ENCODE data around the gene COG3. TPM values are rescaled to one million over a fixed set of nuclear protein-coding genes. Genes with fewer than 3 reads are reported as not detected.

The COG3 gene
- total RNA-seq, 1 donor from 2014 or later = 19.1 TPM

- Mint-ChIP-seq H3K4me3 (no peak overlapping the region), H3K9me3 (no peaks in the 10 kb centered on the region), H3K27me3 (ENCODE audit: low read depth) (no peaks in the 10 kb centered on the region), H3K36me3 (ENCODE audit: low read depth) (no peaks in the 10 kb centered on the region), H3K27ac (ENCODE audit: unreplicated experiment) (no peak overlapping the region), H3K4me1 (peaks cover 17% of the 10 kb centered on the region)
- no peak for TF ChIP-seq CTCF (conservative IDR thresholded peaks at IDR 0.05)
- no peak for DNase-seq (ENCODE audit: low read depth, low spot score)
Measured at GRCh38 chr13:45544520-45544919, 79.8 kb downstream of the COG3 start.

GRCh38 chr13:45545686-45546409, 81.1 kb downstream of the COG3 start:
- peaks cover 17% of the 10 kb centered on the region for H3K4me1 Mint-ChIP-seq
- TF ChIP-seq CTCF (conservative IDR thresholded peaks at IDR 0.05) = no peak
- no peak overlapping the region for H3K27ac Mint-ChIP-seq (ENCODE audit: unreplicated experiment)
- no peaks in the 10 kb centered on the region for H3K9me3 Mint-ChIP-seq
- H3K4me3 Mint-ChIP-seq = no peak overlapping the region
- no peak for DNase-seq (ENCODE audit: low read depth, low spot score)
- H3K27me3 Mint-ChIP-seq (ENCODE audit: low read depth) = no peaks in the 10 kb centered on the region
- no peaks in the 10 kb centered on the region for H3K36me3 Mint-ChIP-seq (ENCODE audit: low read depth)

- Mint-ChIP-seq H3K4me1 (peaks cover 17% of the 10 kb centered on the region), H3K27ac (ENCODE audit: unreplicated experiment) (no peak overlapping the region), H3K27me3 (ENCODE audit: low read depth) (no peaks in the 10 kb centered on the region), H3K36me3 (ENCODE audit: low read depth) (no peaks in the 10 kb centered on the region), H3K9me3 (no peaks in the 10 kb centered on the region), H3K4me3 (no peak overlapping the region)
- DNase-seq (ENCODE audit: low read depth, low spot score) = no peak
- TF ChIP-seq CTCF (conservative IDR thresholded peaks at IDR 0.05) = no peak
Measured at GRCh38 chr13:45546410-45546765, 81.6 kb downstream of the COG3 start.

DNA sequence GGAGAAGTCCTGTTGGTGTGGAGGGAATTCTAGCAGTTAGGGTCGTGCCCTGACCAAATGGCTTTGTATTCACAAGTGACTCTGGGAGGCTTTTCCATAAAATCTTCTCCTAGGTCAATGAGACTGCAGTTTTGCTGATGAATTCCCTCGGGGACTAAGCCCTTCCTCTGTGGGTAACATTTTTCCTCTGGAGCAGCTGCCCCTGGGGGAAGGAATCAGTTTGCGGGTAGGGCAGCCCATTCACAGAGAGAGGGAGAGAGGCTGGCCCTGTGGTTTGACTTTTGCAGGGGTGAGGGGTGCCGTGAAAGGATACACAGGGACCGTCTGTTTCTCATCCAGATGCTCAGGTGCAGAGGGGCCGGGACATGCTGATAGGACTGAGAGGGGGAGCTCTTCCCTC, 83.5 kb downstream of the COG3 start:
- DNase-seq (ENCODE audit: low read depth, low spot score) = no peak
- Mint-ChIP-seq H3K9me3 (no peaks in the 10 kb centered on the region), H3K4me3 (no peak overlapping the region), H3K36me3 (ENCODE audit: low read depth) (no peaks in the 10 kb centered on the region), H3K4me1 (peaks cover 17% of the 10 kb centered on the region), H3K27ac (ENCODE audit: unreplicated experiment) (peak overlapping the region; percentile 35), H3K27me3 (ENCODE audit: low read depth) (no peaks in the 10 kb centered on the region)
- no peak for TF ChIP-seq CTCF (conservative IDR thresholded peaks at IDR 0.05)

DNA sequence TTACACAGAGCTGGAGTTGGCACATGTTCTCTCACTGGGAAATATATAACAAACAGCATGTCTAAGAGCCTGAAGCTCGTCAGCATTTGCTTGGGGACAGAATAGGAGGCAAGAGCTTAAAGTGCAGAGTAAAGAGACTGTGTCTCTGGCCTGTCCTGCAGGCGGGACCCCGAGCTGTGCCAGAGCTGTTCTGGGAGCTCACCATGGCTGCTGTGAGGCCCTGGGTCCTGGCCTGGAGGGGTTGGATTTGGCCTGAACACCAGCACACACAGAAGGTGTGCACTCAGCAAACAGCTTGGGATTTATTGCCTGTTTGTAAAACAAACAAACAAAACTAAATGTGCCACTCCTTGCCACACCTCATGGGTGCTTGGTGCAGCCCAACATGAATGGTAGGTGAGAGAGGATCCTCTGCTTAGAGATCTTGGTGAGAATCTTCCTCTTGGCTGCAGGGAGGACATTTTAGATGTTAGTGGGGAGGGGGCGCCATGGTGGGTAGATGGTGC, 89.9 kb downstream of the COG3 start:
- no peak for DNase-seq (ENCODE audit: low read depth, low spot score)
- Mint-ChIP-seq H3K36me3 (ENCODE audit: low read depth) (no peaks in the 10 kb centered on the region), H3K4me3 (no peak overlapping the region), H3K9me3 (peaks cover 12% of the 10 kb centered on the region), H3K4me1 (no peaks in the 10 kb centered on the region), H3K27me3 (ENCODE audit: low read depth) (no peaks in the 10 kb centered on the region), H3K27ac (ENCODE audit: unreplicated experiment) (no peak overlapping the region)
- no peak for TF ChIP-seq CTCF (conservative IDR thresholded peaks at IDR 0.05)

All from neural crest cell (in vitro differentiated cells).